ENCODE results near the gene LASP1NB.

The LASP1NB gene

GRCh38 chr17:38892083-38892482, 33.3 kb upstream of the LASP1NB start:
- no peak overlapping the region for H3K4me3 ChIP-seq (ENCODE audit: low read length)
- no peaks in the 10 kb centered on the region for H3K27me3 ChIP-seq (ENCODE audit: insufficient read depth, low read length)
- H3K4me1 ChIP-seq (ENCODE audit: insufficient read depth, low read length), result peaks cover 90% of the 10 kb centered on the region
- H3K9me3 ChIP-seq (ENCODE audit: low read depth, low read length), result no peaks in the 10 kb centered on the region

- no peaks in the 10 kb centered on the region for H3K27me3 ChIP-seq (ENCODE audit: insufficient read depth, low read length)
- H3K4me1 ChIP-seq (ENCODE audit: insufficient read depth, low read length), result peaks cover 90% of the 10 kb centered on the region
- no peak overlapping the region for H3K4me3 ChIP-seq (ENCODE audit: low read length)
- no peaks in the 10 kb centered on the region for H3K9me3 ChIP-seq (ENCODE audit: low read depth, low read length)
Measured at GRCh38 chr17:38892620-38893019, 32.8 kb upstream of the LASP1NB start.

- H3K27me3 ChIP-seq (ENCODE audit: insufficient read depth, low read length), result no peaks in the 10 kb centered on the region
- peaks cover 93% of the 10 kb centered on the region for H3K4me1 ChIP-seq (ENCODE audit: insufficient read depth, low read length)
- no peak overlapping the region for H3K4me3 ChIP-seq (ENCODE audit: low read length)
- H3K9me3 ChIP-seq (ENCODE audit: low read depth, low read length), result no peaks in the 10 kb centered on the region
Measured at GRCh38 chr17:38893113-38893512, 32.3 kb upstream of the LASP1NB start.

GRCh38 chr17:38893607-38894006, 31.8 kb upstream of the LASP1NB start:
- Histone ChIP-seq H3K27me3 (ENCODE audit: insufficient read depth, low read length) (no peaks in the 10 kb centered on the region), H3K4me1 (ENCODE audit: insufficient read depth, low read length) (peaks cover 97% of the 10 kb centered on the region), H3K9me3 (ENCODE audit: low read depth, low read length) (no peaks in the 10 kb centered on the region), H3K4me3 (ENCODE audit: low read length) (no peak overlapping the region)

DNA sequence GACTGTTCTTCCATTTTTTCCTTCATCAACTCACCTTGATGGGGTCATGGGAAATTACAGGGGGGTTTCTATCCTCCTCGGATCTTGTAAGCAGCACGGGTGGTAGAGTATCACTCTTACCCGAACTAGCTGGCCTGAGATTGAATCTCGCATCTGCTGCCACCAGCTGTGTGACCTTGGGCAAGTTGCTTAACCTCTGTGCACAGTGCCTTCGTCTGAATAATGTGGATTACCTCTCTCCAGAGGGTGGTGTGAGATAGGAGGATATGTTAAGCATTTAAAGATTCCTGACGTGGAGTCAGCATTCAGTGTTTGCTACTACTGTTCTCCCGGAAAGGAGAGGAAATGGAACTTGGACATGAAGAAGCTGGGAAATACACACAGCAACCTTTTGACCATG, 31.1 kb upstream of the LASP1NB start:
- Histone ChIP-seq H3K4me3 (ENCODE audit: low read length) (no peak overlapping the region), H3K27me3 (ENCODE audit: insufficient read depth, low read length) (no peaks in the 10 kb centered on the region), H3K4me1 (ENCODE audit: insufficient read depth, low read length) (peaks cover 97% of the 10 kb centered on the region), H3K9me3 (ENCODE audit: low read depth, low read length) (no peaks in the 10 kb centered on the region)

- H3K4me1 ChIP-seq (ENCODE audit: insufficient read depth, low read length), result peaks cover 97% of the 10 kb centered on the region
- H3K9me3 ChIP-seq (ENCODE audit: low read depth, low read length), result no peaks in the 10 kb centered on the region
- no peaks in the 10 kb centered on the region for H3K27me3 ChIP-seq (ENCODE audit: insufficient read depth, low read length)
- H3K4me3 ChIP-seq (ENCODE audit: low read length), result no peak overlapping the region
Measured at GRCh38 chr17:38896346-38896954, 29.0 kb upstream of the LASP1NB start.

GRCh38 chr17:38897176-38897575, 28.2 kb upstream of the LASP1NB start:
- H3K27me3 ChIP-seq (ENCODE audit: insufficient read depth, low read length), result no peaks in the 10 kb centered on the region
- H3K4me1 ChIP-seq (ENCODE audit: insufficient read depth, low read length), result peaks cover 97% of the 10 kb centered on the region
- no peak overlapping the region for H3K4me3 ChIP-seq (ENCODE audit: low read length)
- no peaks in the 10 kb centered on the region for H3K9me3 ChIP-seq (ENCODE audit: low read depth, low read length)

GRCh38 chr17:38897671-38898290, 27.6 kb upstream of the LASP1NB start:
- Histone ChIP-seq H3K4me3 (ENCODE audit: low read length) (no peak overlapping the region), H3K9me3 (ENCODE audit: low read depth, low read length) (no peaks in the 10 kb centered on the region), H3K4me1 (ENCODE audit: insufficient read depth, low read length) (peaks cover 97% of the 10 kb centered on the region), H3K27me3 (ENCODE audit: insufficient read depth, low read length) (no peaks in the 10 kb centered on the region)

GRCh38 chr17:38898291-38898679, 27.1 kb upstream of the LASP1NB start:
- peaks cover 97% of the 10 kb centered on the region for H3K4me1 ChIP-seq (ENCODE audit: insufficient read depth, low read length)
- H3K27me3 ChIP-seq (ENCODE audit: insufficient read depth, low read length), result no peaks in the 10 kb centered on the region
- H3K4me3 ChIP-seq (ENCODE audit: low read length), result no peak overlapping the region
- H3K9me3 ChIP-seq (ENCODE audit: low read depth, low read length), result no peaks in the 10 kb centered on the region

- H3K4me1 ChIP-seq (ENCODE audit: insufficient read depth, low read length), result peaks cover 96% of the 10 kb centered on the region
- H3K27me3 ChIP-seq (ENCODE audit: insufficient read depth, low read length), result no peaks in the 10 kb centered on the region
- no peaks in the 10 kb centered on the region for H3K9me3 ChIP-seq (ENCODE audit: low read depth, low read length)
- H3K4me3 ChIP-seq (ENCODE audit: low read length), result no peak overlapping the region
Measured at GRCh38 chr17:38898812-38899348, 26.5 kb upstream of the LASP1NB start.

DNA sequence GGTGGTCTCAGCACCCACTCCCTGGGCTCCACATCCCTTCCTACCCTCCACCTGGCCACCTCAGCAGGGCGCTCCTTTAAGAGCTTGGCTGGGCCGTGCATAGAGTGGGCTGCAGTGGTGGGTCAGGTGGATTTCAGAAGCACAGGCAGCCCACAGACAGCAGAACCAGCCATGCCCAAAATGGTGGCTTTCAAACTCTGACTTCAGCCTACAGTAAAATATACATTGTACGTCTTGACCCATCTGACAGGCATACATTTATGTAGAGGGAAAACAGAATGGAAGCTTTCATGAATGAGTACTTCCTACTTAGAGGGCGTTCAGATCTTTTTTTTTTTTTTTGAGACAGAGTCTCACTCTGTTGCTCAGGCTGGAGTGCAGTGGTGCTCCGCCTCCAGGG, 26.0 kb upstream of the LASP1NB start:
- Histone ChIP-seq H3K4me3 (ENCODE audit: low read length) (no peak overlapping the region), H3K9me3 (ENCODE audit: low read depth, low read length) (no peaks in the 10 kb centered on the region), H3K4me1 (ENCODE audit: insufficient read depth, low read length) (peaks cover 90% of the 10 kb centered on the region), H3K27me3 (ENCODE audit: insufficient read depth, low read length) (no peaks in the 10 kb centered on the region)

DNA sequence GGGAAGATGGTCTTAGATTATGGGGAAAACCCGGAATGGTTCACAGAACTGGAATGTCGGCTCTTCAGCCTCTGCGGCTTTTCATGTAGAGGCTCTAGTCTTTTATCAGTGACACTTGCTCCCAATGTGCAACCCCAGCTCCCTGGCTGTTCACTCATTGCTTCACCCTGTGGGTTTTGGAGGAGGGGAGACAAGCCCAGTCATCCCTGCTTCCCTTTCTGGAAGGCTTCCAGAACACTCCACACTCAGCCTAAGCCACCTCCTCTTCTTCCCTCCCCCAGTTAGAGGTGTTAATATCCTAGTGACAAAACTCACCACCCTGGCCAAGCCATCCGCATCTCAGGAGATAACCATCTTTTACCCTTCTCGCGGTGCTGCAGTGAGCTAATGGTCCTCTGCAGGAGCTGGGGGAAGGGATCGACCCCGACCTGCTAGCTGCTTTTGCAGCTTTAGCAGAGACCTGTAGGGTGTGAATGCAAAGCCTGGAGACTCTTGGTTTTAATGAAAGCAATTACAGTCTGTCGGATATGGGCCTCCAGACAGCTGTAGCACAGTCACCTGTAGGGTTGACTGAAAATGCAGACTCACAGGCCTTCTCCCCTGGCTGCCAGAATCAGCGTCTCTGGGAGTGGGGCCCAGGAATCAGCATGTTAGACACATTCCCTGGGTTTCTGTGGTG, 24.3 kb upstream of the LASP1NB start:
- H3K9me3 ChIP-seq (ENCODE audit: low read depth, low read length), result no peaks in the 10 kb centered on the region
- H3K4me3 ChIP-seq (ENCODE audit: low read length), result no peak overlapping the region
- H3K4me1 ChIP-seq (ENCODE audit: insufficient read depth, low read length), result peaks cover 87% of the 10 kb centered on the region
- H3K27me3 ChIP-seq (ENCODE audit: insufficient read depth, low read length), result no peaks in the 10 kb centered on the region

DNA sequence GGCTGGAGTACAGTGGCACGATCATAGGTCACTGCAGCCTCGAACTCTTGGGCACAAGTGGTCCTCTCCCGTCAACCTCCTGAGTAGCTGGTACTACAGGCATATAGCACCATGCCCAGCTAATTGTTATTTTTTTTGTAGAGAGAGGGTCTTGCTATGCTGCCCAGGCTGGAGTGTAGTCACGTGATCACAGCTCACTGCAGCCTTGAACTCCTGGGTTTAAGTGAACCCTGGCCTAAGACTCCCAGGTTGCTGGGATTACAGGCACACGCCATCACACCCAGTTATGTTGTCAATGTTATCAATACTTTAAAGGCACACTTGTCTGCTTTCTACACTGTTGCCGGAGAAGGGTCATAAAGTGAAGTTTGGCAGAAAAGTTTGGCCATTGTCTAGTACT, 22.0 kb upstream of the LASP1NB start:
- no peak overlapping the region for H3K4me3 ChIP-seq (ENCODE audit: low read length)
- no peaks in the 10 kb centered on the region for H3K9me3 ChIP-seq (ENCODE audit: low read depth, low read length)
- no peaks in the 10 kb centered on the region for H3K27me3 ChIP-seq (ENCODE audit: insufficient read depth, low read length)
- H3K4me1 ChIP-seq (ENCODE audit: insufficient read depth, low read length), result peaks cover 86% of the 10 kb centered on the region

GRCh38 chr17:38904892-38905291, 20.5 kb upstream of the LASP1NB start:
- Histone ChIP-seq H3K4me1 (ENCODE audit: insufficient read depth, low read length) (peaks cover 72% of the 10 kb centered on the region), H3K4me3 (ENCODE audit: low read length) (no peak overlapping the region), H3K9me3 (ENCODE audit: low read depth, low read length) (no peaks in the 10 kb centered on the region), H3K27me3 (ENCODE audit: insufficient read depth, low read length) (no peaks in the 10 kb centered on the region)

GRCh38 chr17:38905375-38905774, 20.0 kb upstream of the LASP1NB start:
- Histone ChIP-seq H3K9me3 (ENCODE audit: low read depth, low read length) (no peaks in the 10 kb centered on the region), H3K4me1 (ENCODE audit: insufficient read depth, low read length) (peaks cover 67% of the 10 kb centered on the region), H3K27me3 (ENCODE audit: insufficient read depth, low read length) (no peaks in the 10 kb centered on the region), H3K4me3 (ENCODE audit: low read length) (no peak overlapping the region)

Measured in mononuclear cell (primary cell).